GM19463 (cell line): Measurements from ENCODE around the gene IL2RA.
A peak's percentile ranks its signal among the peaks of the same experiment; 100 is the strongest.
"Not testable (repeated sequence)": the region's sequence is repeated elsewhere in the genome, so short reads cannot be mapped to it uniquely, and the experiment has no call there.

Source experiments
- ATAC-seq: cut with Tn5 transposase; IDR thresholded peaks from one replicate; pipeline ENCODE4 v1.9.1; 2021; ENCODE audit warnings: mild to moderate bottlenecking, moderate library complexity; ENCODE audit not compliant: unreplicated experiment

IL2RA gene

GRCh38 chr10:6083523-6084475, 21.6 kb upstream of the IL2RA start:
- ATAC-seq = no peak

DNA sequence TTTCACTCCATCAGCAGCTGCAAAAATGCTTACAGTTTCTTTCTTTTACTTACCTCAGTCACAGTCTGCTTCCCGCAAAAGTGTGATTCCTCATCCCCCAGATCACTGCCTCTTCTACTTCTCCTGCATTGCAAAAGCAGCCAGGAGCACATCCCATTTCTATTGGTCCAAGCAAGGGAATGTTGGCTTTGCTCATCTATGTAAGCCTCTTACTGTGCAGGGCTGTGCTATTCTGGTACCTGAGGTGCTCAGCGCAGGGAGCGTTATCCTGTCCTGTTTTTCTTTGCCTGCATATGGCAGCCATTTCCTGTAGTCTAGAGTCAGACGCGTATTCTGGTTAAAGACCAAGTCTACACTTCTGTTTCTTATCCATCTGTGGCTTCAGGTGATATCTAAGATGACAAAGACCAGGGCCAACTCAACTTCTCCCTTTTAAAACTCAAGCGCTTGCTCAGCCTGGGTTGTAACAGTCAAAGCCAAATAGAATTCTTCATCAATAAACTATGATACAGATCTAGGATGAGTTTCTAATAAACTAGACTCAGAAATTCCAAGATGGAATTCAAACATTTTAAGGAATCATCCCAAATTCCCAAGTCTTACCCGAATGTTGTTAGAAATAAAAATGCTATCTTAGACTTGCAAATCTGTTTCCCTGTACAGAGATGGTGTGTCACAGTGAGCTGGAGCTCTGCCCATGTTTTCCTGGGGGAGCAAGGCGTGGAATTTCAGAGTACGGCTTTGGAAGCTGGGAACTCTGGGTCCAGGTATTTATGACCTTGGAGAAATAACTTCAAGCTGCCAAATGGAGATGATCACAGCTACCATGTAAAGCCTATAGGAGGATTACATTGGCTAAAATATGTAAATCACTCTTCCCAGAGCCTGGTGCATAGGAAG, 20.6 kb upstream of the IL2RA start:
- no peak for ATAC-seq

DNA sequence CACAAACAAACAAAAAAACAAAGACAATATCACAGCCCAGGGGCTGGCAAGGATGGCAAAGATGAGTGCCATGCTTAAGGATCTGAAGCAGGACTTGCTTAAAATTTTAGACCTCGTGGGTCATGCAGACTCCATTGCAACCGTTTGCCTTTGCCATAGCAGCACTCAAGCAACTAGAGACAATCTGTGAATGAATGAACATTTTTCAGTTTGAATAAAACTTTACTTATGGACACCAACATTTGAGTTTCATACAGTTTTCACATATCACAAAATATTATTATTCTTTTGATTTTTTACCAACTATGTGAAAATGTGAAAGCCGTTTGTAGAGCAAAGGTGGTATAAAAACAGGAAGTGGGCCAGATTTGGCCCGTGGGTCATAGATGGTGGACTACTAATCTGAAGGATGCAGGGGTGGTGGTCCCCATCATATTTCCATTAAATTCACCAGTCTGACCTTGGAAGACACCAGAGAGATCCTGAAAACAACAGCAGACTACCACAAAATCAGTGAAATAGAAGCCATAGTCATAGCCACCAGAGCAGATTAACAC, 18.3 kb upstream of the IL2RA start:
- ATAC-seq = no peak

DNA sequence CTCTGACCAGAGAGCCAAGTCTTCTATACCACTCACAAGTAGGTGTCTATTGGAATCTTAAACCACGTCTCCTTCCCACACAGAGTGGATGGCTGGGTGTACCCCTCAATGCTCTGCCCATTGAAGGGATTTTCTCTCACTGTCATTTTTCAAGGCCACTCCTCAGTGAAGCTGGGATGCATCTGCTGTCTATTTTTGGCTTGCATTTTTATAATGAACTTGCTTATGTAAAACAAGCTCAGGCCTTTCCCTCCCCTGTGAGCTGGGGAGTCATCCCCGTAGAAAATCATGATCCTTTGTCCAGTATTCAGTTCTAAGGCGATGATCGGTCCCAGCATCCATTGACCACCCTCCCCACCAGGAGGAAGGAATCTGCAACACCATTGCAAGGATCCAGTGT, 16.9 kb upstream of the IL2RA start:
- ATAC-seq = no peak

DNA sequence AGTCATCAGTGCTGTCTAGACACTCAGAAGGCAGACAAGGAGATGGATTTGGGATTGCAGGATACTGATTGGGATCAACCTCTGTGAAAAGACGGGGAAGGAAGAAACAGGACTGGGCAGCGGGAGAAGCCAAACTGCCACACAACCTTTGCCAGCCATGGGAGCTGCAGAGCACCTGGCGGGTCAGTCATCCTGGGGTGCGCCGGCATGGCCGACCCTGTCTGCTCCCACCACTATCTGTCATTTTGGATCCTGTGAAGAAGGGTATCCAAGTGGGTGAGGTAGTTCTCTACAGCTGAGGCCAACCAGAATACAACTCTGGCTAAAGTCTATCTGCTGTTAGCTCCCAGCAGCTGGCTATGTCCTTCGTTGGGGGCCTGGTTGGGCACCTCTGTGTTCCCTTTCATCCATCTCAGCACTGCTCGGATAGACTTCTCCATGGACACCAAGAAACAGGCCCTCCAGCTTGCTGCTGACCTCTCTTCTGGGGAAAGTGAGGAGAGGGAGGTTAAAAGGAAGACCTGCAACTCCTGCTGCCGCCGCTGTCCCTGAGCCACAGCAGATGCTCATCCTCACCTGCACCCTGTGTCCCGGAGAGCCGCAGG, 15.0 kb upstream of the IL2RA start:
- no peak for ATAC-seq

DNA sequence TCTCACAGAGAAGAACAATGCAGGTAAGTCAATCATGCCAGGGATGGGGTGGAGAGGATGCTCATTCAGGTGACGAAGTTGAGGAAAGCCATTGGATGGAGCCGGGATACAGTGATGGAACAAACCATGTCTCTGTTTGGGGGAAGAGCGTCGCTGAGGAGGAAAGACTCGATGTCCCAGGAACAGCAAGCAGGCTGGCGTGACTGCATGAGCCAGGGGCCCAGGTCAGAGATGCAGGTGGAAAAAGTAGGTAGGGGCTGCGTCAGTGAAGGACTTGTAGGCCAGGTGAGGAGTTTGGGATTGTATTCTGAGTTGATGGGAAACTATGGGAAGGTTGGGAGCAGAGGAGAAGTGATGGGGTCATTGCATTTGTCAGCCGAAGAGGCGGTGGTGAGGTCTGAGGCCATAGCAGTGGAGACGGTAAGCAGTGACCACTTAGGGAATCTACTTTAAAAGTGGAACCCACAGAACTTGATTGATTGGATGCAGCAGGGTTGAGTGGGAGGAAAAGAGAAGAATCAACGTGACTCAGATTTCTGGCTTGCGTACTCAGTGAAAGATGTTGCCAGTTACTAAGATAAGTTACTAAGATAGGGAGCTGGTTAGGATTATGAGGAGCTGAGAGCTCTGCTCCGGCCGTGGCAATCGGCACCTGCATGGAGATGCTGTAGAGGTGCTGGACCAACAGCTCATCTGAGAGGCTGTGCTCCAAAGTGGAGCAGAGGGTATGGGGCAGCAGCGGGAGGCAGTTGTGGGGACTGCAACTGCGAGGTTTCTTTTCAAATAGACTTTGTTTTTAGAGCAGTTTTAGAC, 12.5 kb upstream of the IL2RA start:
- ATAC-seq = no peak

- peak; percentile 68 for ATAC-seq
These were observed 10.2 kb upstream of the IL2RA start for GRCh38 chr10:6072215-6072934.

DNA sequence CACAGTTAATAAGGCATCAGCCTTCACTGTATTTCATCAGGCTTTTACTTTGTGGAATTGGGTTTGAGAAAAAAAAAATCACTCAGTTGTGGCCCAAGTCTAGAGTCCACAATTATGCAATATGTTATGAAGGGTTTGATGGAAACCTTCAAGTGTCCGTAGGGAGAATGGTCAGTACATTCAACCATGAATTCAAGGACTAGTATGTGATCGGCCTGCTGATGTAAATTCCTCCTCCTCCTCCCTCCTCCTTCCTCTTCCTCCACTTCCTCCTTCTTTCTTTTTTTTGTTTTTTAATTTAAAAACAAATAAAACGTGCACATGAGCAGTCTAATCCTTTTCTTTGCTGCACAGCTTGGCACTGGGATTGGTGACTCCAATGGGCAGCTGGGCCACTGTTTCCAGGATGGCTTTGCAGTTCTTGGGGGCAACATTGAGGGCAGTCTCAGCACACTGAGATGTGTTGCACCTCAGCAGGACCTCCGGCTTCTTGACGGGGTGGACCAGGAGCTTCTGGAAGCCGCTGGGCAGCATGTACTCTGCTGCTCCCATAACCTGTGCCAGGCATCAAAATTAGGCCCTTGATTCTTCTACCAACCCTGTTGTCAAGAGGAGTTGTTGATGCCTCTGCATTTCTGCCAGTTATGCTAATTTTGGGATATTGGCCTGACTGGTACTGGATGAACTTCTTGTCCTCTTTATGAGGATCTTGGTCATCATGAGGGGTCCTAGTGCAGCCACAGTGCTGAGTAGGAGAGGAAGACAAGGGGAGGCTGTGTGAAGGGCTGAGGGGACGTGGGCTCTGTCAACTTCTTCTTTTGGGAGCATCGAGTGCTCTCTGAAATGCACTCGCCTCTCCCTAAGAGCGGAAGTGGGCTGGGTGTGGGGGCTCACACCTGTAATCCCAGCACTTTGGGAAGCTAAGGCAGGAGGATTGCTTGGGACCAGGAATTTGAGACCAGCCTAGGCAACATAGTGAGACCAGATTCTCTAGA, 9.3 kb upstream of the IL2RA start:
- ATAC-seq = no peak

DNA sequence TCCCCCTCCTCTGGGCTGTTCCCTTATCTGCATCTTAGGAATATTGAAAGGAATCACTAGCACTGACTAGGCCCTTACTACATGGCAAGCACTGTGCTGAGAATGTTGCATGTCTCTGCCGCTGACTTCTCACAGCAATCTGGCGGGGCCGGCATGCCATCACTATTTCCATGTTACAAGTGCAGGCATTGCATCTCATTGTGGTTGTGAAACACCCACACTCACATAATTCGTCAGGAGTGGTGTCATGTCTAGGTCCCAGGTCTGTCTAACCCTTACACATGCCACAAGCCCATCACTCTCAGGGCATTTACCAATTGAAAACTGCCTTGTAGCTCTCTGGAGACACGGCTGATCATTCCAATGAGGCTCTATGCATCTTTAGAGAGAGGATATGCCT, 8.5 kb upstream of the IL2RA start:
- ATAC-seq = no peak

DNA sequence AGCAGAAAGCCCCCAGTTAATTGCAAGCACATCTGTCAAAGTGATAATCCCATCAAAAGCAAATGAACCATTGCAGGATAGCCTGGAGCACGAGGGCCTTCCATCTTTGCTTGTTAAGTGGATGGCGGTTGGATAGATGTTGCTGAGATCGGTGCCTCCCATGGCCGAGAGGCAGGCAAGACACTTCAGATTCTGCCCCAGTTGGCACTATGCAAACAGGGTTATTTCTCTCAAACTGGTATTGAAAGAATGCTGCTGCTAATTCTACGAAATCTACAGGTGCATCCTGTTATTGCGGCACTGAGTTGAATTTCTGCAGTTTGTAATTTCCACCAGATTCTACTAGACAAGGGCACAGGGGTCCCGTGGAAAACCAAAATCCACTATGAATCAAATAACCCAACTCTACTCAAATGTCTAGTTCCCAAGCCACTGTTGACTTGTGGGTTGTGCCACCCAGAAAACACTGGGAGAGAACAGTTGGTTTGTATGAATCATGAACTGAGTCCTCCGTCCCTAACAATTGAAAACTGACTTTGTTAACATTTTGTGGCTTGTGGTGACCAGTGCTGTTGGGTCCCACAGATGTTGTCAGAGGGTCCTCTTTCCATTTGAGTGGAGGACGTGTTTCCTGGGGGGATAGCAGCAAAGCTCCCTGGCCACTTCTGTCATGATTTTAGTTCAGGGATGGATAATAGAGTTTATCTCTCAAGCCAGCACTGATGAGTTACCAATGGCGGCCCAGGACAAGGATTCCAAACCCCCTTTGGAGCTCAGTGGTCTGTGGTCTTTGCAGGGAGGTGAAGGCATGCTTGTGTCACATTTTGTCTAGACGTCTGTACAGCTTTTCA, 7.1 kb upstream of the IL2RA start:
- ATAC-seq = no peak

DNA sequence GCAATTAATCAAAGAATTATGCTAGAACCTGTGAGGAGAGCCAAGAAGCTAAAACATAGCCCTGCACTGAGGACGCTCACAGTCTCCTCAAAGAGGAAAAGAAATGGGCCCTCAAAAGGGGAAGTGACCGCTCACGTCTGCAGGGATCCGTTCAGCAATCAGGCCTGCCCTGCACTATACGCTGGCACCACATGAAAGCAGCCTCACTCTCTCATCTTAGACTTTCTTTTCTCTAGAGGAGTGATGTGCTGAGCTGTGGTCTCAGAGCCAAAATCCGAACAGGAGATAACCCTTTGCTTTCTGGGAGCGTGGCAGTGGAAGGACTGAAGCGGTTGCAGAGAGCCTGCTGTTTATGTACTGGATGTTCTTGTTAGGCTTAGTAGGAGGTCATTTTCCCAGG, 6.3 kb upstream of the IL2RA start:
- ATAC-seq = peak; percentile 42

- no peak for ATAC-seq
These were observed 5.8 kb upstream of the IL2RA start for GRCh38 chr10:6068006-6068405.

DNA sequence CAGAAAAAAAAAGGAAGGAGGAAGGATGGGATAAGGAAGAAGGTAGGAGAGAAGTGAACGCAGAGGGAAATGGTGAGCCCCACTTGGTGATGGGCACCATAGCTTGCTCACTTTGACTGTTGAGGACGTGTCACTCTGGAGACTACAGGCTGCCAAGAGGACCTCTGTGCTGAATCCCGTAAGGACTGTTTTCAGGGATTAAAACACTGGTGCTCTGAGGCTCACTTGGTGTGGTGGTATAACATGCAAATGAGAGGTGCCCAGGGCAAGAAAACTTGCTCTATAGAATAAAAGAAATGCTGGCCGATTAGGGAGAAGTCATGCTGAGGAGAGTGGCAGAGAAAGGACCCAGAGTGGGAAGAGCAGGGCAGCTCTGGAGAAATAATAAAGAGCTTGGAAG, 5.3 kb upstream of the IL2RA start:
- no peak for ATAC-seq

GRCh38 chr10:6065835-6066234, 3.7 kb upstream of the IL2RA start:
- no peak for ATAC-seq

DNA sequence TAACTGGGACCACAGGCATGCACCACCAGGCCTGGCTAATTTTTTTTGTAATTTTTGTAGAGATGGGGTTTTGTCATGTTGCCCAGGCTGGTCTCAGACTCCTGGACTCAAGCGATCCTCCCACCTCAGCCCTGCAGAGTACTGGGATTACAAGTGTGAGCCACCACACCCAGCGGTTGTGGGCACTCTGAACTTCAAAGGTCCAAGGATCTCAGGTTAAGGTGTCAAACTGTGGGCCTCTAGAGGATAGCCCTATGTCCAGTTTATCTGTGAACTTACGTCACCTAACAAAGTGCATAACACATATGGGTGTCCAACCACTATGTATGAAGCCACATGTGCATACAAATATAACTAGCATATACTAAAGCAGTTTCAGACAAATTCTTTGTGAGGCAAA, 3.2 kb upstream of the IL2RA start:
- no peak for ATAC-seq

DNA sequence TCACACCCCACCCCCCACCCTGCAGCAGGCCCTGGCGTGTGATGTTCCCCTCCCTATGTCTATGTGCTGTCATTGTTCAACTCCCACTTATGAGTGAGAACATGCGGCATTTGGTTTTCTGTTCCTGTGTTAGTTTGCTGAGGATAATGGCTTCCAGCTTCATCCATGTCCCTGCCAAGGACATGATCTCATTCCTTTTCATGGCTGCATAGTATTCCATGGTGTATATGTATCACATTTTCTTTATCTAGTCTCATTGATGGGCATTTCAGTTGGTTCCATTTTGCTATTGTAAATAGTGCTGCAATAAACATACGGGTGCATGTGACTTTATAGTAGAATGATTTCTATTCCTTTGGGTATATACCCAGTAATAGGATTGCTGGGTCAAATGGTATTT, 2.6 kb upstream of the IL2RA start:
- not testable (repeated sequence) for ATAC-seq

- ATAC-seq = no peak
These were observed 2.0 kb upstream of the IL2RA start for GRCh38 chr10:6064119-6064518.
